ENCODE measurements around the gene DEAF1.
"Not testable (repeated sequence)": the region's sequence is repeated elsewhere in the genome, so short reads cannot be mapped to it uniquely, and the experiment has no call there.

The DEAF1 gene

GRCh38 chr11:701741-702461, 6.9 kb upstream of the DEAF1 start:
- DNase-seq (ENCODE audit: low read depth in 1 of 2, low spot score in 1 of 2), result no peak

- DNase-seq (ENCODE audit: low read depth in 1 of 2, low spot score in 1 of 2), result no peak
Observed at GRCh38 chr11:699753-700152, 4.7 kb upstream of the DEAF1 start.

- no peak for DNase-seq (ENCODE audit: low read depth in 1 of 2, low spot score in 1 of 2)
Observed at GRCh38 chr11:699116-699508, 4.1 kb upstream of the DEAF1 start.

GRCh38 chr11:698493-699115, 3.6 kb upstream of the DEAF1 start:
- DNase-seq (ENCODE audit: low read depth in 1 of 2, low spot score in 1 of 2), result no peak

- no peak for DNase-seq (ENCODE audit: low read depth in 1 of 2, low spot score in 1 of 2)
Observed at GRCh38 chr11:697811-698311, 2.8 kb upstream of the DEAF1 start.

GRCh38 chr11:696955-697491, 2.0 kb upstream of the DEAF1 start:
- DNase-seq (ENCODE audit: low read depth in 1 of 2, low spot score in 1 of 2), result no peak

- DNase-seq (ENCODE audit: low read depth in 1 of 2, low spot score in 1 of 2), result peak; percentile 95 to 96
Observed at GRCh38 chr11:695538-696248, 671 bp upstream of the DEAF1 start, which contains the start of gene TMEM80. TSS of gene TMEM80 (plus strand) at chr11:695816. CDS start at chr11:695828, 12 bp downstream.

- DNase-seq (ENCODE audit: low read depth in 1 of 2, low spot score in 1 of 2), result no peak
Observed at GRCh38 chr11:695288-695537, 191 bp upstream of the DEAF1 start.

- DNase-seq (ENCODE audit: low read depth in 1 of 2, low spot score in 1 of 2), result no peak
Observed at GRCh38 chr11:693887-694562, 997 bp downstream of the DEAF1 start.

- DNase-seq (ENCODE audit: low read depth in 1 of 2, low spot score in 1 of 2), result no peak
Observed at GRCh38 chr11:693415-693831, 1.6 kb downstream of the DEAF1 start.

GRCh38 chr11:692824-693414, 2.1 kb downstream of the DEAF1 start:
- DNase-seq (ENCODE audit: low read depth in 1 of 2, low spot score in 1 of 2), result no peak

GRCh38 chr11:691710-692590, 3.1 kb downstream of the DEAF1 start:
- no peak for DNase-seq (ENCODE audit: low read depth in 1 of 2, low spot score in 1 of 2)

GRCh38 chr11:690738-691633, 4.0 kb downstream of the DEAF1 start:
- no peak for DNase-seq (ENCODE audit: low read depth in 1 of 2, low spot score in 1 of 2)

- DNase-seq (ENCODE audit: low read depth in 1 of 2, low spot score in 1 of 2), result not testable (repeated sequence)
Observed at GRCh38 chr11:690244-690643, 4.8 kb downstream of the DEAF1 start.

GRCh38 chr11:689625-690024, 5.4 kb downstream of the DEAF1 start:
- DNase-seq (ENCODE audit: low read depth in 1 of 2, low spot score in 1 of 2), result no peak

GRCh38 chr11:688681-689080, 6.3 kb downstream of the DEAF1 start:
- DNase-seq (ENCODE audit: low read depth in 1 of 2, low spot score in 1 of 2), result no peak

GRCh38 chr11:687751-688150, 7.3 kb downstream of the DEAF1 start:
- no peak for DNase-seq (ENCODE audit: low read depth in 1 of 2, low spot score in 1 of 2)

- no peak for DNase-seq (ENCODE audit: low read depth in 1 of 2, low spot score in 1 of 2)
Observed at GRCh38 chr11:686451-687243, 8.4 kb downstream of the DEAF1 start.
